HL-60/S4 treated with retinoic acid at 250 ng/mL for 4 days and 3 days (cell line): ENCODE measurements around the gene TASP1.

Source experiments
- in situ Hi-C: fragments of 300-500 bp; cut with MboI; formaldehyde crosslinking; loops from 2 replicates; pipeline ENCODE4 v1.7.0; 2022; ENCODE audit warnings: low sequenced_read_pairs

The TASP1 gene

GRCh38 chr20:13574071-13574470, 64.7 kb downstream of the TASP1 start:
- in situ Hi-C loops: no loop called here

GRCh38 chr20:13571662-13572061, 67.1 kb downstream of the TASP1 start:
- in situ Hi-C loops: no loop called here

GRCh38 chr20:13567663-13568062, 71.1 kb downstream of the TASP1 start:
- in situ Hi-C loops: no loop called here

- in situ Hi-C loops: no loop called here
Observed at GRCh38 chr20:13563854-13564253, 74.9 kb downstream of the TASP1 start.

GRCh38 chr20:13554706-13555105, 84.0 kb downstream of the TASP1 start:
- in situ Hi-C loops: no loop called here

- in situ Hi-C loops: no loop called here
Observed at GRCh38 chr20:13554076-13554475, 84.7 kb downstream of the TASP1 start.

GRCh38 chr20:13552061-13552460, 86.7 kb downstream of the TASP1 start:
- in situ Hi-C loops: no loop called here

GRCh38 chr20:13549451-13549850, 89.3 kb downstream of the TASP1 start:
- in situ Hi-C loops: no loop called here

- in situ Hi-C loops: no loop called here
Observed at GRCh38 chr20:13546497-13547131, 92.1 kb downstream of the TASP1 start.

GRCh38 chr20:13545790-13546189, 92.9 kb downstream of the TASP1 start:
- in situ Hi-C loops: no loop called here

- in situ Hi-C loops: no loop called here
Observed at GRCh38 chr20:13543783-13544182, 94.9 kb downstream of the TASP1 start.

GRCh38 chr20:13535627-13536026, 103.1 kb downstream of the TASP1 start:
- in situ Hi-C loops: no loop called here

- in situ Hi-C loops: no loop called here
Observed at GRCh38 chr20:13533946-13534345, 104.8 kb downstream of the TASP1 start.

GRCh38 chr20:13530146-13530545, 108.6 kb downstream of the TASP1 start:
- in situ Hi-C loops: no loop called here

- in situ Hi-C loops: no loop called here
Observed at GRCh38 chr20:13526551-13526950, 112.2 kb downstream of the TASP1 start.

- in situ Hi-C loops: no loop called here
Observed at GRCh38 chr20:13525225-13525940, 113.3 kb downstream of the TASP1 start.

GRCh38 chr20:13524339-13524738, 114.4 kb downstream of the TASP1 start:
- in situ Hi-C loops: no loop called here

- in situ Hi-C loops: no loop called here
Observed at GRCh38 chr20:13517831-13518230, 120.9 kb downstream of the TASP1 start.

- in situ Hi-C loops: no loop called here
Observed at GRCh38 chr20:13515796-13516558, 122.8 kb downstream of the TASP1 start.

- in situ Hi-C loops: no loop called here
Observed at GRCh38 chr20:13515291-13515690, 123.4 kb downstream of the TASP1 start.

- in situ Hi-C loops: no loop called here
Observed at GRCh38 chr20:13510837-13511488, 127.8 kb downstream of the TASP1 start.
